HEK293 (cell line): ENCODE results near the gene ZDHHC14.

Source experiments
- CTCF ChIA-PET: fragments of 350-600 bp; formaldehyde crosslinking; extraction: SDS; loops from one replicate; lab custom pipeline; 2021; ENCODE audit warnings: antibody characterized with exemption; lab: Yijun Ruan, JAX
- POLR2A ChIA-PET: fragments of 300-600 bp; formaldehyde crosslinking; extraction: SDS; loops from one replicate; lab custom pipeline; 2020; ENCODE audit warnings: antibody characterized with exemption, inconsistent platforms; lab: Yijun Ruan, JAX
- H3K27ac ChIP-seq: fragments of 200-500 bp; sonication (Bioruptor generic); 2 replicates; pipeline ENCODE4 v1.5.1; 2014; ENCODE audit warnings: low read depth, low read length, control low read depth, inconsistent platforms; ENCODE audit errors: extremely low read depth
- H3K36me3 ChIP-seq, 2 experiments: fragments of 200-500 bp in 1 of 2; sonication (Bioruptor generic) in 1 of 2; 1 replicate in 1 of 2; 2 replicates in 1 of 2; pipeline ENCODE4 v1.5.1; 2014 to 2017; ENCODE audit warnings: inconsistent platforms in 2 of 2, low read length in 2 of 2; ENCODE audit not compliant: control insufficient read depth in 2 of 2, insufficient read depth in 1 of 2
- H3K4me1 ChIP-seq: fragments of 200-500 bp; sonication (Bioruptor generic); 2 replicates; pipeline ENCODE4 v1.5.1; 2014; ENCODE audit warnings: mild to moderate bottlenecking, low read length, inconsistent platforms; ENCODE audit not compliant: control insufficient read depth, insufficient read depth
- H3K4me3 ChIP-seq: 2 replicates; pipeline ENCODE4 v1.5.1; 2011; ENCODE audit warnings: low read depth, mild to moderate bottlenecking, control low read depth, low read length, moderate library complexity
- H3K9me3 ChIP-seq: fragments of 200-500 bp; sonication (Bioruptor generic); 2 replicates; pipeline ENCODE4 v1.5.1; 2014; ENCODE audit warnings: low read depth, low read length, inconsistent platforms; ENCODE audit not compliant: control insufficient read depth, insufficient read depth
- EGR2 ChIP-seq: fragments of 450-650 bp; formaldehyde crosslinking; IDR thresholded peaks from 2 replicates; pipeline ENCODE4 v1.5.1; 2016; ENCODE audit warnings: low read depth, missing biosample characterization, missing genetic modification characterization
- GLI2 ChIP-seq: fragments of 450-650 bp; formaldehyde crosslinking; IDR thresholded peaks from 2 replicates; pipeline ENCODE4; 2017; ENCODE audit warnings: missing biosample characterization, missing genetic modification characterization, low read depth, borderline replicate concordance
- MYNN ChIP-seq: fragments of 450-650 bp; formaldehyde crosslinking; IDR thresholded peaks from 2 replicates; pipeline ENCODE4 v1.5.1; 2016; ENCODE audit warnings: missing biosample characterization, missing genetic modification characterization, borderline replicate concordance
- ZBTB10 ChIP-seq: fragments of 450-650 bp; formaldehyde crosslinking; IDR thresholded peaks from 2 replicates; pipeline ENCODE4 v1.5.1; 2016; ENCODE audit warnings: missing biosample characterization, missing genetic modification characterization
- ZBTB11 ChIP-seq: fragments of 450-650 bp; formaldehyde crosslinking; conservative IDR thresholded peaks from 2 replicates; pipeline ENCODE4 v1.5.1; 2016; ENCODE audit warnings: low read depth, missing biosample characterization, missing genetic modification characterization
- ZBTB44 ChIP-seq: fragments of 450-650 bp; IDR thresholded peaks from 2 replicates; pipeline ENCODE4 v1.5.1; 2018; ENCODE audit warnings: missing biosample characterization, mild to moderate bottlenecking, missing genetic modification characterization
- ZBTB48 ChIP-seq: fragments of 450-650 bp; formaldehyde crosslinking; IDR thresholded peaks from 2 replicates; pipeline ENCODE4 v1.5.1; 2016; ENCODE audit warnings: missing biosample characterization, missing genetic modification characterization
- ZFHX2 ChIP-seq: fragments of 450-650 bp; formaldehyde crosslinking; conservative IDR thresholded peaks from 2 replicates; pipeline ENCODE4 v1.5.1; 2016; ENCODE audit warnings: missing biosample characterization, missing genetic modification characterization
- ZNF157 ChIP-seq: fragments of 450-650 bp; formaldehyde crosslinking; IDR thresholded peaks from 2 replicates; pipeline ENCODE4 v1.5.1; 2016; ENCODE audit warnings: missing biosample characterization, missing genetic modification characterization
- ZNF16 ChIP-seq: fragments of 450-650 bp; formaldehyde crosslinking; IDR thresholded peaks from 2 replicates; pipeline ENCODE4 v1.5.1; 2016; ENCODE audit warnings: low read depth, missing biosample characterization, missing genetic modification characterization
- ZNF184 ChIP-seq: fragments of 450-650 bp; IDR thresholded peaks from 2 replicates; pipeline ENCODE4 v1.5.1; 2018; ENCODE audit warnings: missing biosample characterization, mild to moderate bottlenecking, missing genetic modification characterization
- ZNF26 ChIP-seq: fragments of 450-650 bp; formaldehyde crosslinking; IDR thresholded peaks from 2 replicates; pipeline ENCODE4 v1.5.1; 2016; ENCODE audit warnings: missing biosample characterization, missing genetic modification characterization
- ZNF280C ChIP-seq: fragments of 450-650 bp; formaldehyde crosslinking; IDR thresholded peaks from 2 replicates; pipeline ENCODE4 v1.5.1; 2016; ENCODE audit warnings: missing biosample characterization, missing genetic modification characterization
- ZNF311 ChIP-seq: fragments of 450-650 bp; formaldehyde crosslinking; IDR thresholded peaks from 2 replicates; pipeline ENCODE4 v1.5.1; 2017; ENCODE audit warnings: missing biosample characterization, missing genetic modification characterization, borderline replicate concordance
- ZNF354C ChIP-seq: fragments of 450-650 bp; formaldehyde crosslinking; IDR thresholded peaks from 2 replicates; pipeline ENCODE4 v1.5.1; 2016; ENCODE audit warnings: missing biosample characterization, missing genetic modification characterization, low read depth, borderline replicate concordance
- ZNF645 ChIP-seq: fragments of 450-650 bp; formaldehyde crosslinking; IDR thresholded peaks from 2 replicates; pipeline ENCODE4; 2016; ENCODE audit warnings: missing biosample characterization, missing genetic modification characterization
- ZNF76 ChIP-seq: fragments of 450-650 bp; formaldehyde crosslinking; IDR thresholded peaks from 2 replicates; pipeline ENCODE4; 2016; ENCODE audit warnings: low read depth, missing biosample characterization, missing genetic modification characterization, borderline replicate concordance

ZDHHC14 gene

GRCh38 chr6:157459327-157459726 lies 78.3 kb downstream of the ZDHHC14 start:
- no peaks in the 10 kb centered on the region for H3K36me3 ChIP-seq
- H3K4me3 ChIP-seq = no peak overlapping the region
- H3K9me3 ChIP-seq = no peaks in the 10 kb centered on the region
- no peak overlapping the region for H3K27ac ChIP-seq
- H3K4me1 ChIP-seq = peaks cover 11% of the 10 kb centered on the region
- TF ChIP-seq ZNF311 (tag by site-specific recombination) = no peak
- no peak for TF ChIP-seq ZNF184 (tag by site-specific recombination)
- TF ChIP-seq ZNF26 = no peak
- no peak for TF ChIP-seq ZNF280C (tag by site-specific recombination)
- TF ChIP-seq ZNF354C = no peak
- peak; percentile 64; the same call in 1 of the 2 replicates for TF ChIP-seq ZBTB10
- no peak for TF ChIP-seq MYNN
- TF ChIP-seq EGR2 = peak; percentile 51
- TF ChIP-seq ZNF157 (tag by site-specific recombination) = no peak
- no peak for TF ChIP-seq GLI2 (tag by site-specific recombination)
- TF ChIP-seq ZNF16 (tag by site-specific recombination) = no peak
- no peak for TF ChIP-seq ZBTB44 (tag by site-specific recombination)
- TF ChIP-seq ZNF645 = no peak
- TF ChIP-seq ZFHX2 (tag by site-specific recombination) = peak; percentile 82
- TF ChIP-seq ZNF76 = no peak
- no peak for TF ChIP-seq ZBTB48
- TF ChIP-seq ZBTB11 (tag by site-specific recombination) = no peak
- ChIA-PET CTCF (interaction anchor here (0.6 kb wide), 1 partner anchor 109 kb away, joined by 4 read pairs; no protein-coding TSS in a partner anchor), POLR2A (interaction anchor here (0.6 to 1.3 kb wide), 3 partner anchors 10 to 1596 kb away, joined by 3 to 8 read pairs (median 4); partner anchors contain the start of gene TMEM242)
